ENCODE data around the gene ARHGAP32.

DNA sequence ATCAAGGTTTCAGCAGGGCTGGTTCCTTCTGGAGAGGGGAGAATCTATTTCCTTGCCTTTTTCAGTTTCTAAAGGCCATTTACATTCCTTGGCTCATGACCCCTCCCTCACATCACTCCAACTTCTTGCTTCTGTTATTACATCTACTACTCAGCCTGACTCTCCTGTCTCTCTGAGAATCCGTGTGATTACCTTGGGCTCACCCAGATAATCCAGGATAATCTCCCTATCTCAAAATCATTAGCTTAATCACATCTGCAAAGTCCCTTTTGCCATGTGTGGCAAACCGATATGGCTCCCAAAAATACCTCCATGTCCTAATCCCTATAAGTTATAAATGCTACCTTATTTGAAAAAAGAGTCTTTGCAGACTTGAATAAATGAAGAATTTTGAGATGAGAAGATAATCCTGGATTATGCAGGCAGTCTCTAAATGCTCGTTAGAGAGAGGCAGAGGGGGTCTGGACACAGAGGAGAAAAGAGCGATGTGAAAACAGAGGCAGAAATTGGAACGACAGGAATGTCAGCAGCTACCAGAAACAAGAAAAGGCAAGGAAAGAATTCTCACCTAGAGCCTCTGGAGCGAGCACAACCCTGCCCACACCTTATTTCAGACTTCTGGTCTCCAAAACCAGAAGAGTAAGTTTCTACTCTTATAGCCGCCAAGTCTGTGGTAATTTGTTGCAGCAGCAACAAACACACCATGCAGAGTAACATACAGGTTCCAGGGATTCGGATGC, 23.6 kb upstream of the ARHGAP32 start:
- no peak for TF ChIP-seq CTCF (IDR thresholded peaks at IDR 0.05)
- TF ChIP-seq ZFX (IDR thresholded peaks at IDR 0.05; ENCODE audit: borderline replicate concordance): no peak

Data from 22Rv1 (cell line).